SK-N-SH (cell line): ENCODE results near the gene ARHGEF37.

Source experiments
- EZH2phosphoT487 ChIP-seq: fragments of 200-600 bp; sonication (generic); IDR thresholded peaks from 2 replicates; pipeline ENCODE4 v1.6.1; 2017; ENCODE audit warnings: low read depth, mixed run types, mild to moderate bottlenecking, antibody characterized with exemption, moderate library complexity, borderline replicate concordance
- JUND ChIP-seq: IDR thresholded peaks from 2 replicates; pipeline ENCODE4 v1.4.0; 2012

DNA sequence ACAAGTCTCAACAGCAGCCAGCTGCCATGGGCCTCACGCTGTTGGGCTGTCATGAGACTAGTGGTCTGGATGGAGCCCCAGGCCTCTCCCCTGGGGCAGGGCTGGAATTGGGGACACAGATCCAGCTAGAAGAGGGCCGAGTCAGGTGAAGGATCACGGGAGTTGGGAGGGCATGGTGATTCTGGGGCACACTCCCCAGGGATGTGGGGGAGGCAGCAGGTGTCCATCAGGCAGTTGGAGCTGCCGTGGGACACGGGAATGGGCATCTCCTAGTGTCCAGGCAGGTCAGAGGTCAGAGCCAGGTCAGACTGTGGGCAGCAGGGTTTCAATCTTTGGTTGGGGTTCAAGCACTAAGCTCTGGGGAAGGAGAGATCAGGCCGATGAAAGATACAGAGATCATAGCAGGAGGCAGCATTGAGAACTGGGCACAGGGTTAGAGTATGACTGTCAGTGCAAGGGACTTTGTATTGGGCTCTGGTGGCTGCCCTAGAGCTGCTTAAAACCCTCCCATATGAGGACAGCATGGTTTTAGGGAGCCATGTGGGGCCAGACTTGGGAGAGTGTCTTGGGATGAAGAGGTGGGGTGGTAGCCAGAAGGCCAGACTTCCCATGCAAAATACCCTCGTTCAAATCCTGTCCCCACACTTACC, 59.2 kb downstream of the ARHGEF37 start:
- TF ChIP-seq JUND (no peak), EZH2phosphoT487 (no peak)
